Activated CD4-positive, alpha-beta T cell treated with anti-CD3 and anti-CD28 coated beads, Interleukin-2, amount 50 U/mL, for 48 hours (primary cell): ENCODE data around the gene OR1F1.
"Not testable (repeated sequence)": the region's sequence is repeated elsewhere in the genome, so short reads cannot be mapped to it uniquely, and the experiment has no call there.

Source experiments
- DNase-seq, 2 experiments: peaks; one replicate each; pipeline ENCODE4 v3.0.0-alpha.2; 2020

OR1F1 gene

DNA sequence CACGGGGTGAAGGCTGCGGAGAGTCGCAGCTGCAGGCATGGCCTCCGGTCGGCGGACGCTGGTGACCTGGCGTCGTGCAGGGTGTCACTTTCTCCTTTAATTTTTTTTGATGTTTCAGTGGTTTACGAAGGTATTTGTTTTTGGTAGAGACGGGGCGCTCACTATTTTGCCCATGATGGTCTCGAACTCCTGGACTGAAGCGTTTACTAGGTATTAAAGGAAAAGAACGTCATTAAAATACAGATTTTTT is 36.1 kb upstream of the OR1F1 start:
- no peak for DNase-seq

DNA sequence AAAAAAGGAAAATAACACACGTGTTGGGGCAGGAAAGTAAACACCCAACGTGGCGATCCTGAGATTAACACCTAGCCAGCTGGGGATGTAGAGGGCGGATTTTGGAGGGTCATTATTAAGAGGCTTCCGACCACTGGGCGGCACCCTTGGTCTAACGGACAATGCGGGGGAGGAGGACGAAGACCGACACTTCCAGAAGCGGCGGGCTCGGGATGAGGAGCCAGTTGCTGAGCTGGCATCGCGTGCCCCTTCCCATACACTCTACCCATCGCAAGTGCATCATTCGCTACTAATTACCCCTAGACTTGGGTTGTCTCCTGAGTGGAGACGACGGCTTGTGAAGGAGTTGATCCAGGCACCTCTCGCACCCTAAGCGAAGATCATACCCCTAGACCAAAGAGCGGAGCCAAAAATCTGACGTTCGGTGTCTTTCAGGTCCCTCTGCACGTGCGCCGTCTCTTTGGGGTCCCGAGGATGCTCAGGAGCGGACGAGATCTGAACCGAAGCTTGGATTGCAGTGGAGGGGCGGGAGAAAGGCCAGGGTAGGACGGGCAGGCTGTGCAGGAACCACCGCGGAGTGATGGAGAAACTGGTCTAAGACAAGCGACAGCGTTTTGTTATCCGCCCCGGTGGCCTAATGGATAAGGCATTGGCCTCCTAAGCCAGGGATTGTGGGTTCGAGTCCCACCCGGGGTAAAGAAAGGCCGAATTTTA is 35.6 kb upstream of the OR1F1 start:
- peak; percentile 94 to 95 for DNase-seq

DNA sequence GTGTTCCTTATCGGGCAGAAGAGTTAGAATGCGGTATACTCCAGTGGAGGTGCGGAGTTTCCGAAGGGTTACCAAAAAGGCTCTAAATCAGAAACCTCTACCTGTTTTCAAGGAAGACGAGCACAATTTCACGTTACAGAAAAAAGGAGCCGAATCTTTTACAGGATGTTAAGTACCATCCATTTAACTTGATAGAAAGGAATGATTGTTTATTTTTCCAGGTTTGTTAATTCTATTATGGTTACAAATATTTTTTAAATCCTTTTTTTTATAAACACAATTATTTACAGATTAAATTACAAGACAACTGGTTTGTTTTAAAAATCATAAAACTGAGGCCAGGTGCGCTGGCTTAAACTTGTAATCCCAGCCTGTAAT is 35.0 kb upstream of the OR1F1 start:
- DNase-seq = no peak

DNA sequence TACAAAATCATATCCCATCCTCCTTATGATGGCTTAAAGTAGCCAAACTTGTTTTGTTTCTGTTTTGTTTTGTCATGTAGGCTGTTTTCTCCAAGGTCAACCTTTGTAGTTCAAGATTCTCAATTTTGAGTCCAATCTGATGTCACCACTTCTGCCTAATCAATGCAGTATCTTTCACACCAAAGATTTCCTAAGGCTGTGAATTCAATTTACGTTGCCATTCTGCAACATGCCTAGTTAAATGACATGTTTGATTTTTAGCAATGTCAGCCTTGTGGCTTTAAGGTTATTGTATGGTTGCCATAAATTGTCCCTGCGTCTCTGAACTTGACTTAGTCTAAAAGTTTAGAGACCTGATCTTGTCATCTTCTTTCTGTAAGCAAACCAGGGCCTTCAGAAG is 32.8 kb upstream of the OR1F1 start:
- no peak for DNase-seq

DNA sequence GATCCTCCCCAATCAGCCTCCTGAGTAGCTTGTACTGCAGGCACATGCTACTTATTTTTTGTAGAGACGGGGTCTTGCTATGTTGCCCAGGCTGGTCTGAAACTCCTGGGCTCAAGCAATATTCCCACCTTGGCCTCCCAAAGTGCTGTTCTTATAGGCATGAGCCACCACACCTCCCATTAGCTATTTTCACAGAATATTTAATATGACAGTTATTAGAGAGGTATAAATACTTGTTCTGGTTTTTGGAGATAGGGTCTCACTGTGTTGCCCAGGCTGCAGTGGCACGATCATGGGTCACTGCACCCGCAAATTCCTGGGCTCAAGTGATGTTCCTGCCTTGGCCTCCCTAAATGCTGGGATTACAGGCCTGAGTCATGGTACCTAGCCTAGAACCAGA is 32.0 kb upstream of the OR1F1 start:
- no peak for DNase-seq

DNA sequence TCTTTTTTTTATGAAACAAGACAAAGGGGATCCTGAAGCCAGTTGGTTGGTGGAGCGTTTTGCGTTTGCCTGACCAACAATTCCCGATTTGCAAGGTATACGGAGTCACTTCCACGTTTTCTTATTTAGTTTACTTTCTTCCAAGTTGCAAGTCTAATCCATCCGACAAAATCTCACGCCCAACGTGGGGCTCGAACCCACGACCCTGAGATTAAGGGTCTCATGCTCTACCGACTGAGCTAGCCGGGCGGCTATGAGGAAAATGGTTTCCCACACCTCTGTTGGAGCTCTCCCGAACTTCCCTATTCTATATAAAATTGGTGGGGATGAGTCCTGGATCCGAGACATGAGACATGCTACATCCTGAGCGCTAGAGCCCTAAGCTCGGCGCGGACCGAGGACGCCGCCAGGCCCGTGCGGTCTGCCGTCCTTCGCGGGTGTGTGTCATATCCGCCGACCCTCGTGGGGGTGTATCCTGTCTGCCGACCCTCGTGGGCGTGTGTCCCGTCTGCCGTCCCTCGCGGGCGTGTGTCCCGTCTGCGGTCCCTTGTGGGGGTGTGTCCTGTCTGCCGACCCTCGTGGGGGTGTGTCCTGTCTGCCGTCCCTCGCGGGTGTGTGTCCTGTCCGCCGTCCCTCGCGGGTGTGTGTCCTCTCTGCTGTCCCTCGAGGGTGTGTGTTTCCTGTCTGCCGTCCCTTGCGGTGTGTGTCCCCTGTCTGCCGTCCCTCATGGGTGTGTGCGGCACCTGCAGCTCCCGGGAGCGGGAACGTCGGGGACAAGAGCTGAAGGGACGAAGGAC is 30.6 kb upstream of the OR1F1 start:
- peak; percentile 67 to 72 for DNase-seq

DNA sequence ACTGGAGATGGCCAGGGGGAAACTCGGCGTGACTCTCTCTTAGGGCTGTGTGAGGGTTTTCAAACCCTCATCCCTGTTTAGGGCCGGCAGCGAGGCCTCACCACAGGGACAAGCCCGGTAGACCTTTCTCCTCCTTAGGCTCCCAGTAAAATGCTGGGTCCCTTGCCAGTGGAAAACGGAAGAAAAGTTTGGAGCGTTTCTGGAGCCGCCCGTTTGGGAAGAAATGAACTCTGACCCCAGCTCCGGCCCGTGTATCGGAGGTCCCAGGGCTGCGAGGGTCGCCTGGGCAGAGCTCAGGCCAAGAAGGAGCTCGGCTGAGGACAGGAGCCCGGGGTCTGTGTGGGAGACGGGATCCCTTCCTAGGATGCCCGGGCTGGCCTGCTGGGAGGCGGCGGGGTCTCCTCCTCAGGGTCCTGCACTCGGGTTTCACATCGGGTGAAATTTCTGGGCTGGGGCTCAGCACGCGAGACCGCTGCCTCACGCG is 29.9 kb upstream of the OR1F1 start:
- DNase-seq = peak; percentile 12 to 25

DNA sequence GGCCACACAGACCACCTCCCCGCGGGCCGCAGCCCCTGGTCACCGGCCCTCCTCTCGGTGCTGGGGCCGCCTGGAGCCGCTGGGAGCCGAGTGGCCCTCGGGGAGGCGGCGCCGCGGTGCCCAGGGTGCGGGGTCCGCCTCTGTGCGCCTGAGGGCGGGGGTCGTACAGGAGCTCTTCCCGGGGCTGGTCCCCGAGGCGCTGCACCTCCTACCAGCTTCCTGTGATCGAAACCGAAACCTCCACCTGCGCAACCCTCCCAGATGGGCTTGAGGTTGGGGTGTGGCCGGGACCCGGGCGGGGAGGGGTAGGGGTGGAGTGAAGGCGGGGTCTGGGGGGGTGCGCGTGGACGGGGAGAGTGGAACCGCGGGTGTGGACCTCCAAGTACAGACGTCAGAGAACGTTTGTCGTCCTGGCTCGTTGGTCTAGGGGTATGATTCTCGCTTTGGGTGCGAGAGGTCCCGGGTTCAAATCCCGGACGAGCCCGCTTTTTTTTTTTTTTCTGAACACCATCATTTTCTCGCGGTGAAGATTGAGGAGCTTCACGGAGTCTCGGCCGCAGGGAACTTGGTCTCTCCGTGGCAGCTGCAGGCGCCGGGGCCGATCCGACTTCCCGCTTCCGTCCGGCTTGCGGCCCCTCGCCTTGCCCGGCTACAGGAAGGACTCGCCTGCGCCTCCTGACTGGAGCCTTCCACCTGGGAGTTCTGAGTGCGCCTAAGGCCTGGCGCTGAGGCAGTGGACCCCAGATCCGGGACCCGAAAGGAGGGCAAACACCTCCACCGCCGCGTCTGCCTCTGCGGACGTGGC is 29.3 kb upstream of the OR1F1 start:
- DNase-seq = peak; percentile 81 to 82

DNA sequence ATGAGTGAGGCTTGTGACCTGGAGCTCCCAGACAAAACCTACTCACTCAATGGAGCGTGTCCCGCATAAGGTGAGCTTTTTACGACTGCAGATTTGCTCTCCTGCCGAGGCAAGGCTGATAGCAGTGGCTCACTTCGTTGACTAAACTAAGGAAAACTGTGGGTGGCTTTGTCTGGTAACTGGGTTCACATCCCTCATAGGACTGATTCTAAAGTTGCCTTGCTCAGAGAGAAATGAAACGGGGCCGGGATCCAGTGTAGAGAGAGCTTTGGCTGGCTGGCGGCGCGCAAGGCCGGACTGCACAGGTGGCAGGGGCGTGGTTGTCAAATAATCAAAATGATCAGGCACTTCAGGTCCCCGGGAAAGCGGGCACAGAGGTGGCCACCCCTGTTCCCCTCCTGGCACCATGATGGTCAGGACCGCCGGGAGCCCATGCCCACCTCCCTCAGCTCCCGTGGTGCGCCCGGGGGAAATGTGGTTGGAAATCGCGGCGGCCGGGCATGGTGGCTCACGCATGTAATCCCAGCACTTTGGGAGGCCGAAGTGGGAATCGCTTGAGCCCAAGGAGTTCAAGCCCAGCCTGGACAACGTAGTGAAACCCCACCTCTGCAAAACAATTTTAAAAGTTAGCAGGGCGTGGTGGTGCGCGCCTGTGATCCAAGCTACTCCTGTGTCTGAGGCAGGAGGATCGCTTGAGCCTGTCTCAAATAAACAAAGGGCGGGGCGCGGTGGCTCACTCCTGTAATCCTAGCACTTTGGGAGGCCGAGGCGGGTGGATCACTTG is 26.6 kb upstream of the OR1F1 start:
- DNase-seq = no peak

DNA sequence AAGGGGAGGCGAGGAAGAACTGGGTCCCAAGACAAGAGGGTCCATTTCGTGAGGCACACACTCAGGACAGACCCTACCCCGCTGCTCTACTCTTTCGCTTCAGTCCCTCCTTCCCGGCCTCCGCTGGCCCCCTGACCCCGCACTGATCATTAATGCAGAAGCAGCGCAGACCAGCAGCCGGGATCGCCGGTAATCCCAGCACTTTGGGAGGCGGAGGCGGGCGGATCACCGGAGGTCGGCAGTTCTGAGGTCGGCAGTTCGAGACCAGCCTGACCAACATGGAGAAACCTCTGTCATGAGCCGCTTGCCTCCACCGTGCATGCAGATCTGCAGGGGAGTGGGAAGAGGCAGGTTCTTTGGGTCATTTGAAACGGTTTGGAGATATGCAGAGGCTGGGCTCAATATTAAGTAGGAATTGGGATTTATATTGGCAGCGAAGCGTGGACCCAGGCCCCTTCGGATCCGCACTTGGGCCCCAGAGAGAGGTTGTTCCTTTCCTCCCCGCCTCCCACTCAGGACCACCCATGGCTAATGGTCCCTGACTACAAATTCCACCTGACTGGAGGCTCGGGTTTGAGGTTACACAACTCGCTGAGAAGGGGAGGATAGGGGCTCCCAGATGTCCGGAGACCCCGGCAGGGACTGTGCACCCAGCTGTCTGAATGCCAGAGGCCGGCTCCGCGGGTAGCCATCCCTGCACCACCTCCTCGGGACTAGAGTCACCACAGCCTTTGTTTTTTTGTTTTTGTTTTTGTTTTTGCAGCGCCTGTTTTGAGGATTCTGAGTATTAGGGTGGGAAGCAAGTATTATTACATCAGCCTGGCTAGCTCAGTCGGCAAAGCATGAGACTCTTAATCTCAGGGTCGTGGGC is 23.6 kb upstream of the OR1F1 start:
- DNase-seq = no peak

DNA sequence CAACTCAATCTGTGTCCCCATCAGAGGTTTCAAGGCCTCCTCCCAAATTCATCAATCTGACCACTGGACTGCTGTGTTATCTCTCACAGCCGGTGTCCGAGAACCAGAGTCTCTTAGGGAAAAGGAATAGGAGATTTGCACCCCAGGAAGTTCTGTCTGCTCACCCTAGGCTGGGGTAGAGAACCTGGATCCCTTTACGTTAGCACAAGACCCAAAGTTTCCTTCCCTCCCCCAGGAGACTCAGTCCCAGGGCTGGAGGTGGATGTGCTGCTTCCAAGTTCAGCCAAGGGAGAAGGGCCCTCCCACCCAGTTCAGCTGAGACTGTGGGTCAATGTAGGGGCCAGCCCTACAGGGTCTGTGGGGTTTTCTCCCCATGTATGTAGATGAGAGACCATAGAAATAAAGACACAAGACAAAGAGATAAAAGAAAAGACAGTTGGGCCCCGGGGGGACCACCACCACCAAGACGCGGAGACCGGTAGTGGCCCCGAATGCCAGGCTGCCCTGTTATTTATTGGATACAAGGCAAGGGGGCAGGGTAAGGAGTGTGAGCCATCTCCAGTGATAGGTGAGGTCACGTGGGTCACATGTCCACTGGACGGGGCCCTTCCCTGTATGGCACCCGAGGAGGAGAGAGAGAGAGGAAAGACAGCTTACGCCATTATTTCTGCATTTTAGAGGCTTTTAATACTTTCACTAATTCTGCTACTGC is 22.7 kb upstream of the OR1F1 start:
- DNase-seq = no peak

DNA sequence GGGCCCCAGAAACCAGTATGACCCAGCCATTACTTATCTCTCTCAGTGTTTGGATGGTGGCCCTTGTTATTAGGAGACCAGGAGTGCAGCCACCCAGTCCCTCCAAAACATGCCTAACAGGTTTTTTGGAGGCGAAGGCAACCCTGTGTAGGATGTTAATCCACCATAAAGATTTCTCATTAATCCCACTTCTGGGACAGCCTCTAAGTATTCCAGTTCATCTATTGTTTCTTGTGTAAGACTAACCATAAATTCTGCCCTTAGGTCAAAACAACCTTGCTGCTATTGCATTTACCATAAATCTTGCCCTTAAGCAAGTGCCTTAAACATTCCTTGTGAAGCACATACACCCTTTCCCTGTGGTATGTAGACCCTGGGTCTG is 21.5 kb upstream of the OR1F1 start:
- DNase-seq = no peak

DNA sequence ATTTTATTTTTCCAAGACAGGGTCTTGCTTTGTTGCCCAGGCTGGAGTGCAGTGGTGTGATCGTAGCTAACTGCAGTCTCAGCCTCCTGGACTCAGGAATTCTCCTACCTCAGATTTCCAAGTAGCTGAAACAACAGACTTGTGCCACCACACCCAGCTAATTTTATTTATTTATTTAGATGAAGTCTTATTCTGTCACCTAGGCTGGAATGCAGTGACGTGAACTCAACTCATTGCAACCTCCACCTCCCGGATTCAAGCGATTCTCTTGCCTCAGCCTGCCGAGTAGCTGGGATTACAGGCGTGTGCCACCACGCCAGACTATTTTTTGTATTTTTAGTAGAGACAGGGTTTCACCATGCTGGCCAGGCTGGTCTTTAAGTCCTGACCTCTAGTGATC is 19.3 kb upstream of the OR1F1 start:
- not testable (repeated sequence) for DNase-seq

DNA sequence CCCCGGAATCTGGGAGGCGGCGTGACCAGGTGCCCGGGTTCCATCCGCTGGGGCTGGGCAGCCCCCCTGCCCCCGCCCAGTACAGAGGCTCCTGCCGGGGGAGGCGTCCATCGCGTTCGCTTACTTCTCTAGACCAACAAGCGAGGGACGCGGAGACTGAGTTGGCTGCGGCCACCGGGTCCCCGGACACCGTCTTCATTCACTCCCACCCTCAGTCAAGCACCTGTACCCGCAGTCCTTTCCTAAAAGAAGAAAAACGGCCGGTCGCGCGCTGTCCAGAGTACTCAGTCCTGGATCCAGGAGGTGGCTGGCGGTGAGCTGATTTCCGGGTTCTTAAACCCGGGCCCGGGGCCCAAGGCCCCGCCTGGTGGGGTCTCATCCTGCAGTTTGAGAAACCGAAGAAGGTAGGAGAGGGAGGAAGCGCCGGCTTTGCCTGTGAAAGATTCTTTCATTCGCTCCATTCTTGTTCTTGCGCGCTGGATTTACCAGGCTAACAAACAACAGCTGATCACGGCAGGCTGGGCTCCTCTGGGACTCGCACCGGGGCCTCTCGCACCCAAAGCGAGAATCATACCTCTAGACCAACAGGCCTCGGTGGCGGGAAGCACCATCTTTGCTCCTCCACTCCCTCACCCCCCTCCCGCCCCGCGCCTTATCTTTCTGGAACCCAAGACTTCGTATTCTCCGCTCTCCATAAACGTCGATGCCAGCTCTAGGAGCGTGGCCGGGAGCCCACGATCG is 17.4 kb upstream of the OR1F1 start:
- DNase-seq = peak; percentile 23 to 47

DNA sequence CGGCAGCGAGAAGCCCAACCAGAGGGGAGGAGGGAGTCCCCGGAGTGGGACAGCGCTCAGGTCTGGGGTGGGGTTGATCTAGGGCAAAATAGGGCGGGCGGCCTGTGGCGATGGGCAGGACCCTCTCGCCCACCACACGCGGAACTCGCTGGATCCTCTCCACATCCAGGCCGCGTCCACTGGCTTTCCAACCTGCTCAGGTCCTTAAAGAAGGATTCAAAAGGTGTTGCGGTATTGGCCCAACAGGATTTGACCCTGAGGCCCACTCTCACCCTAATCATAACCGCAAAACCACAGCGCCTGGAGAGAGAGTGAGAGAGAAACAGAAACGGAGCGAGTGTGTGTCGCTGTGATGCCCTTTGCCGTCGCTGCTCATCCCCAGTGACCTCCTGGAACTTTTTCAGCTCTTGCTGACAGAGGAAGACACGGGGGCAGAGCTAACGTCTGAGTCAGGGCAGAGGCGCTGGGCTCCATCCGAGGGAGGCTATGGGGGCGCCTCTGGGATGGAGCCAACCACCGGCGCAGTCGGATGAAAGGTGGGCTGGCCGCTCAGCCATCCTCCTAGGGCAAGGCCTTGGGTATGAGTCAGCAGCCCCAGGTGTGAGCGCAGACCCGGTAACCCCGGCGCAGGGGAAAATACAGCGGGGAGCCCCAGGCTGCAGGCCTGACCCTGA is 16.7 kb upstream of the OR1F1 start:
- peak; percentile 54 to 63 for DNase-seq

DNA sequence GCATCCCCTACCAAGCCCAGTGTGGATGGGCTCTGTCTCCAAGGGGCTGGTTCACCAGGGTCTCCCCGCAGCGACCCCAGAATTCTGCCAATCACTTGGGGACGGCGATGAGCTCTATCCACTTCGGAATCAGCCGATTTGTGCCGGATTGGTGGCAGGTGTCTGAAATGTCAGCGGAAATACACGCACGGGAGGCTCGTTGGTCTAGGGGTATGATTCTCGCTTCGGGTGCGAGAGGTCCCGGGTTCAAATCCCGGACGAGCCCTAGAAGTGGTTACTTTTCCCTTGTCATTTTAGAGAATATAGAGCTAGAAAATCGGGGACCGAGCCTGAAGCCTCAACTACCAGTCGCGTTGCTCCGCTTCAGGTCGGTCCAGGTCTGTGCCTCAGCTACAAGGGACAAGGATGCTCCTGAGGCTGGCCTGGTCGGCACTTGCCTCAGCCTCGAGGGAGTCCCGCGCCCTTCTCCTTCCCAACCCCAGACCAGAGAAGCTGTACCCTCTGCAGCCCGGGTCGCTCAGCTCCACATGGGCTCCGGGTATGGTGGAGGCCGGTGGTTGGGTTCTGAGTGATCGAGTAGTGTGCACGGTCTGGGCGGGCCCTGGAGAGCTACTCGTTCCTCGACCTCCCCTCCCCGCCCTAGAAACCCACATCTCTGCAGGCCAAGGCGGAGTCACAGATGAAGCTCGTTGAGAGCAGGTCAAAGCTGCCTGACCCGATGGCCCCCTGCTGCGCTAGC is 16.0 kb upstream of the OR1F1 start:
- DNase-seq = peak; percentile 72 to 78

DNA sequence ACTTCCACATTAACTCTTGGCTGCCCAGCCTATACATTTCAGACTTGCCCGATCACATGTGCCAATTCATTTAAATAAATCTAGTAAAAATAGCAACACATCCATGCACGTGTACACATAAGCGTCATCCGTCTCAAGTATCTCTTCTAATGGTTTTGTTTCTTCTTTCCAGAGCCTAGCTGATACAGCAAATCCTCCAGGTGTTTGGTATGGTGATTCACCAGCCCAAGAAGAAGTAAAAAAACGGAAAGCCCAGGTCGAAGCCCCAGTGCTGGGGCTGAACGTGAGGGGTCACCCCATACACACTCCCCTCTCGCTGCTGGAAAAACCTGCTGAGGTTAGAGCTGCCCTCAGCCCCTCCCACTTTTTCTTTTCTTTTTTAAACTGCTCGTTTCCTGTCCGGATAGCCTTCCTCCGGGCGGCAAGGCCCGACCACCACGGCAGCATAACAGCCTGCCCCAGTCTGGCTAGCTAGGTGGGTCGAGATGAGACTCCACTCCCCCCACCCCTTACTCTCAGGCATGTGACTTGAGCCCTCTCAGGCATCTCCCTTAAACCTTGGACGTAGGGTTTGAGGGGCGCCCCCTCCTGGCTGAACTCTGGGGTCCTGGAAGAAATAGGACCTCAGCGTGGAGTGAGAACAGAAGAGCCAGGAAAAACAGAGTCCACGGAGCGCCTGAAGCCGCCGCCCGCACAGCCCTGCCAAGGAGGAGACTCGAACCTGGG is 13.9 kb upstream of the OR1F1 start:
- peak; percentile 58 to 69 for DNase-seq

DNA sequence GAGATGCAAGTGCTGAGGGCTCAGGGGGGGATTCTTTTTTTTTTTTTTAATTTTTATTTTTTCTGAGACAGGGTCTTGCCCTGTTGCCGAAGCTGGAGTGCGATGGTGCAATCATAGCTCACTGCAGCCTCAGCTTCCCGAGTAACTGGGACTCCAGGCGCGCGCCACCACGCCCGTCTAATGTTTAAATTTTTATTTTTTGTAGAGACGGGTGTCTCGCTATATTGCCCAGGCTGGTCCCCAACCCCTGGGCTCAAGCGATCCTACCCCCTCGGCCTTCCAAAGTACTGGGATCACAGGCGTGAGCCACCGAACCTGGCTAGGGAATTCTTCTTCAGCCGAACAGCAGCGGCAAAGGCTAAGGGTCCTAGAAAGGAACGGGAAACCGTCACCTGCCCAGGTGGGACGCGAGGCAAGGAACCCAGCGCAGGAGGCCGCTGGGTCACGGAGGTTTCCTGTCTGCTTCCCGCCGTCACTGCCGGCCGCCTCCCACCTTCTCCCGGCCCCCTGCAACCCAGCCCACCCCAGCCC is 13.3 kb upstream of the OR1F1 start:
- DNase-seq = no peak
